Gastroesophageal sphincter (tissue), 4 donors: ENCODE data around the gene CPEB2. TPM values are rescaled to one million over a fixed set of nuclear protein-coding genes. Genes with fewer than 3 reads are reported as not detected.
"Not testable (repeated sequence)": the region's sequence is repeated elsewhere in the genome, so short reads cannot be mapped to it uniquely, and the experiment has no call there.

Experiments used
- ATAC-seq: fragments of 150-250 bp; one replicate; pipeline ENCODE4 v1.9.1; 2016; ENCODE audit warnings: mild to moderate bottlenecking, moderate library complexity
- H3K27ac ChIP-seq, 4 donors: fragments of 200-600 bp; sonication (generic) in 3 of 4; 1 replicate in 3 of 4; 2 replicates in 1 of 4; pipeline ENCODE4 v1.5.1; 2016 to 2019
- H3K27me3 ChIP-seq: fragments of 200-600 bp; sonication (generic); one replicate; pipeline ENCODE4 v1.5.1; 2019
- H3K36me3 ChIP-seq, 2 donors: fragments of 200-600 bp; sonication (generic); one replicate each; pipeline ENCODE4 v1.5.1; 2019; ENCODE audit warnings: control low read depth in 1 of 2
- H3K4me1 ChIP-seq, 3 donors: fragments of 200-600 bp; sonication (generic); 1 replicate in 2 of 3; 2 replicates in 1 of 3; pipeline ENCODE4 v1.5.1; 2016 to 2019; ENCODE audit warnings: control low read depth in 2 of 3
- H3K4me3 ChIP-seq, 2 donors: fragments of 200-600 bp; sonication (generic); one replicate each; pipeline ENCODE4 v1.5.1; 2019; ENCODE audit warnings: mild to moderate bottlenecking in 1 of 2, moderate library complexity in 1 of 2
- H3K9me3 ChIP-seq, 3 donors: fragments of 200-600 bp; sonication (generic); one replicate each; pipeline ENCODE4 v1.5.1; 2017 to 2019; ENCODE audit warnings: control low read depth in 2 of 3
- EP300 ChIP-seq: sonication (generic); formaldehyde crosslinking; IDR thresholded peaks from one replicate; pipeline ENCODE4 v1.6.1; 2017; ENCODE audit warnings: antibody characterized with exemption, mild to moderate bottlenecking
- POLR2A ChIP-seq, 2 donors: fragments of 450-650 bp; IDR thresholded peaks; one replicate each; pipeline ENCODE4 v1.6.1; 2017; ENCODE audit warnings: antibody characterized with exemption in 2 of 2, mild to moderate bottlenecking in 2 of 2, moderate library complexity in 1 of 2
- POLR2AphosphoS5 ChIP-seq: sonication (generic); formaldehyde crosslinking; IDR thresholded peaks from one replicate; pipeline ENCODE4 v1.6.1; 2017; ENCODE audit warnings: antibody characterized with exemption
- WGBS, 2 donors: methylation state at CpG; one replicate each; pipeline ENCODE4 v1.1.5; 2018; ENCODE audit warnings: low coverage in 1 of 2; 5-methylcytosine and 5-hydroxymethylcytosine counted together
- total RNA-seq, 4 donors: library from RNA; depleted of rRNA; stranded (reverse); fragments of >200 nt; gene quantifications; one replicate each; pipeline ENCODE4 v1.1.0, GENCODE V29; 2016
- TF ChIP-seq, protein P1 (sequence below), 4 experiments: fragments of 200-600 bp in 2 of 4; fragments of 450-650 bp in 2 of 4; sonication (generic) in 1 of 4; IDR thresholded peaks; one replicate each; pipeline ENCODE4 v1.5.1; 2017 to 2019; ENCODE audit warnings: antibody characterized with exemption in 4 of 4, mild to moderate bottlenecking in 2 of 4, moderate library complexity in 2 of 4

The CPEB2 gene
- total RNA-seq, 4 donors from 2014 or later = 21.9 to 34.4 (median 27.4) TPM

DNA sequence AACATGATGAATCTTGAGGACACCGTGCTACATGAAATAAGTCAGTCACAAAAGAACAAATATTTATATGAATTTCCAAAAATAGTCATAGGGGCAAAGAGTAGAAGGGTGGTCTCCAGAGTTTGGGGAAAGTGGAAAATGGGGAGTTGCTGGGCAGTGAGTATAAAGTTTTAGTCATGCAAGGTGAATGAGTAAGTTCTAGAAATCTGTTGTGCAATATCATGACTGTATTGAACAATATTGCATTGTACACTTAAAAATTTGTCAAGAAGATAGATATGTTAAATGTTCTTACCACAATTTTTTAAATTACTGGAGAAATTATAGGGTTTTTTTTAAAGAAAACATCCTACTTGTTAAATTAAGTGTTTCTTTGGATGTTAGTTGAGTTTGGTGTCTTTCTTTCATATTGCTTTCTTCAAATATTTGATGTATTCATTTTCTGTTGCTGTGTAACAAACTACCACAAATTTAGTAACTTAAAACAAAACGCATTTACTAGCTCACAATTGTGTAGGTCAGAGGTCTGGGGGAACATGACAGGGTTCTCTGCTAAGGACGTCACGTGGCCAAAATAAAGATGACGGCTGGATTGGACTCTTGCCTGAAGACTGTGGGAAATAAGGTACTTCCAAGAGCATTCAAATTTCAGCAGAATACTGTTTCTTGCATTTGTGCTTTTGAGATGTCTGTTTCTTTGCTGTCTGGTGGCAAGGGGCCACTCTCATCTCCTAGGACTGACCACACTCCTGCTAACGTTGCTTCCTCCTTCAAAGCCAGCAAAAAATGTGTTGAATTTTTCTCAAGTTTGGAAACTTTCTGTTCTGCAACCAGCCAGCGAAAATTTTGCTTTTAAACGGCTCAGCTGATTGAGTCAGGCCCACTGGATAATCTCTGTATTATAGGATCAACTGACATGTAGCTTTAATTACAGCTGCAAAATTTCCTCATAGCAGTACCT, 76.7 kb downstream of the CPEB2 start:
- no peak for ATAC-seq
- WGBS, 2 donors = 69 to 76% methylated on average over 8 of the region's 8 CpGs
- Histone ChIP-seq H3K4me3 (no peak overlapping the region), H3K36me3 (no peaks in the 10 kb centered on the region), H3K27ac (no peak overlapping the region), H3K4me1 (no peaks in the 10 kb centered on the region), H3K27me3 (no peaks in the 10 kb centered on the region), H3K9me3 (peaks cover 0 to 16% (median 0%) of the 10 kb centered on the region in 3 donors)
- TF ChIP-seq, protein P1, sequence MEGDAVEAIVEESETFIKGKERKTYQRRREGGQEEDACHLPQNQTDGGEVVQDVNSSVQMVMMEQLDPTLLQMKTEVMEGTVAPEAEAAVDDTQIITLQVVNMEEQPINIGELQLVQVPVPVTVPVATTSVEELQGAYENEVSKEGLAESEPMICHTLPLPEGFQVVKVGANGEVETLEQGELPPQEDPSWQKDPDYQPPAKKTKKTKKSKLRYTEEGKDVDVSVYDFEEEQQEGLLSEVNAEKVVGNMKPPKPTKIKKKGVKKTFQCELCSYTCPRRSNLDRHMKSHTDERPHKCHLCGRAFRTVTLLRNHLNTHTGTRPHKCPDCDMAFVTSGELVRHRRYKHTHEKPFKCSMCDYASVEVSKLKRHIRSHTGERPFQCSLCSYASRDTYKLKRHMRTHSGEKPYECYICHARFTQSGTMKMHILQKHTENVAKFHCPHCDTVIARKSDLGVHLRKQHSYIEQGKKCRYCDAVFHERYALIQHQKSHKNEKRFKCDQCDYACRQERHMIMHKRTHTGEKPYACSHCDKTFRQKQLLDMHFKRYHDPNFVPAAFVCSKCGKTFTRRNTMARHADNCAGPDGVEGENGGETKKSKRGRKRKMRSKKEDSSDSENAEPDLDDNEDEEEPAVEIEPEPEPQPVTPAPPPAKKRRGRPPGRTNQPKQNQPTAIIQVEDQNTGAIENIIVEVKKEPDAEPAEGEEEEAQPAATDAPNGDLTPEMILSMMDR (IDR thresholded peaks at IDR 0.05) = no peak
- no peak for TF ChIP-seq POLR2AphosphoS5
- TF ChIP-seq POLR2A (IDR thresholded peaks at IDR 0.05) = no peak
- TF ChIP-seq EP300 = no peak

DNA sequence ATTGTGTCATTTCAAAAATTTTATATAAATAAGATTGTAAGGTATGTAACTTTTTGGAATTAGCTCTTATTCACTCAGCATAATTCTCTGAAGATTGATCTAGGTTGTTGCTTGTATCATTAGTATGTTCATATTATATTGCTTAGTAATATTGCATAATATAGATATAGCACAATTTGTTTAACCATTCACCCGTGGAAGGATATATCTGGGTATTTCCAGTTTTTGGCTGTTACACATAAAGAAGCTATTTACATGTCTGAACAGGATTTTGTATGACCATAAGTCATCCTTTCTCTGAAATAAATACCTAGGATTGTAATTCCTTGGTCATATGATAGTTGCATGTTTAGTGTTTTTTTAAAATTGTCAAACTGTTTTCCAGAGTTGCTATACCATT, 82.5 kb downstream of the CPEB2 start:
- Histone ChIP-seq H3K4me3 (no peak overlapping the region), H3K4me1 (no peaks in the 10 kb centered on the region), H3K36me3 (no peaks in the 10 kb centered on the region), H3K9me3 (no peaks in the 10 kb centered on the region), H3K27ac (no peak overlapping the region), H3K27me3 (no peaks in the 10 kb centered on the region)
- no peak for ATAC-seq
- TF ChIP-seq POLR2A (IDR thresholded peaks at IDR 0.05) = no peak
- TF ChIP-seq EP300 = no peak
- no peak for TF ChIP-seq POLR2AphosphoS5
- WGBS, 2 donors = 94 to 100% methylated on average over 1 of the region's 1 CpG

DNA sequence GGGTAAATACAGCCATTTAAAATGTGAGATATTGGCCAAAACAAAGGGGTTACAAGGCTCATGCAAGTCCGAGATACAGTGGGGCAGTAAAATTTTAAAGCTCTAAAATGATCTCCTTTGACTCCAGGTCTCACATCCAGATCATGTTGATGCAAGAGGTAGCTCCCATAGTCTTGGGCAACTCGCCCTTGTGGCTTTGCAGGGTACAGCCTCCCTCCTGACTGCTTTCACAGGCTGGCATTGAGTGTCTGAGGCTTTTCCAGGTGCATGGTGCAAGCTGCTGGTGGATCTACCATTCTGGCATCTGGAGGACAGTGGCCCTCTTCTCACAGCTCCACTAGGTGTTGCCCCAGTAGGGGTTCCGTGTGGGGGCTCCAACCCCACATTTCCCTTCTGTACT, 83.5 kb downstream of the CPEB2 start:
- ATAC-seq, H3K9me3 ChIP-seq, H3K27me3 ChIP-seq, H3K4me3 ChIP-seq, H3K27ac ChIP-seq, H3K36me3 ChIP-seq, H3K4me1 ChIP-seq: not testable (repeated sequence)
- WGBS, 2 donors = 51 to 60% methylated on average over 1 to 2 of the region's 3 CpGs

DNA sequence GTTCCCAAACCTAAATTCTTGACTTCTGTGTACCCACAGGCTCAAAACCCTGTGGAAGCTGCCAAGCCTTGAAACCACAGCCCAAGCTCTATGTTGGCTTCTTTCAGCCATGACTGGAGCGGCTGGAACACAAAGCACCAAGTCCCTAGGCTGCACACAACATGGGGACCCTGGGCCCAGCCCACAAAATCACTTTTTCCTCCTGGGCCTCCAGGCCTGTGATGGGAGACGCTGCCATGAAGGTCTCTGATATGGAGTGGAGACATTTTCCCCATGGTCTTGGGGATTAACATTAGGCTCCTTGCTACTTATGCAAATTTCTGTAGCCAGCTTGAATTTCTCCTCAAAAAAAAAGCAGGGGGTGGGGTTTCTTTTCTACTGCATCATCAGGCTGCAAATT, 84.0 kb downstream of the CPEB2 start:
- H3K4me3 ChIP-seq, H3K9me3 ChIP-seq, H3K27me3 ChIP-seq, H3K4me1 ChIP-seq, H3K36me3 ChIP-seq, ATAC-seq, H3K27ac ChIP-seq: not testable (repeated sequence)
- WGBS, 2 donors = 100% methylated on average over 1 of the region's 2 CpGs; no CpG with 5 or more reads in 1 of the 2 donors

DNA sequence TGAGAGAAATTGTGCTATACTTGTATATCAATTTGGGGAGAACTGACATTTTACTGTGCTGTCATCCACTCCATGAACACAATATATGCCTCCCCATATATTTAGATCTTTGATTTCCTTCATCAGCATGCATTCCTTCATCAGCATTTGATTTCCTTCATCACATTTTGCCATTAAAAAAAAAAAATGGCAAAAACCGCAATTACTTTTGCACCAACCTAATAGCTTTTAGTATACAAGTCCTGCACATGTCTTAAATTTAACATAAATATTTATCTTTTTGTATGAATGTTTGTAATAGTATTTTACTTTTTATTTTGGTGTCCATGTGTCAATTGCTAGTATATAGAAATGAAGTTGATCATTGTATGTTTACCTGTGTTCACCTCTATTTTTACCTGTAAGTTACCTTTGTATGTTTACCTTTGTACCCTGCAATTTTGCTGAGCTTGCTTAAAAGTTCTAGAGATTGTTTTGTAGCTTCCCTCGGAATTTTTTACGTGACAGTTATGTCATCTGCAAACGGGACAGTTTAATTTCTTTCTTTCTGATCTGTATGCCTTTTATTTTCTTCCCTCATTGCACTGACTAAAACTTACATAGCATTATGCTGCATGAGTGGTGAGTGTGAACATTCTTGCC, 86.2 kb downstream of the CPEB2 start:
- Histone ChIP-seq H3K4me1 (no peaks in the 10 kb centered on the region), H3K9me3 (peaks cover 0 to 6% (median 0%) of the 10 kb centered on the region in 3 donors), H3K27me3 (no peaks in the 10 kb centered on the region), H3K4me3 (no peak overlapping the region), H3K27ac (no peak overlapping the region), H3K36me3 (no peaks in the 10 kb centered on the region)
- TF ChIP-seq, protein P1 (IDR thresholded peaks at IDR 0.05) = no peak
- TF ChIP-seq POLR2A (IDR thresholded peaks at IDR 0.05) = no peak
- TF ChIP-seq POLR2AphosphoS5 = no peak
- no peak for TF ChIP-seq EP300
- no peak for ATAC-seq
- WGBS, 2 donors = 76 to 89% methylated on average over 4 of the region's 4 CpGs

DNA sequence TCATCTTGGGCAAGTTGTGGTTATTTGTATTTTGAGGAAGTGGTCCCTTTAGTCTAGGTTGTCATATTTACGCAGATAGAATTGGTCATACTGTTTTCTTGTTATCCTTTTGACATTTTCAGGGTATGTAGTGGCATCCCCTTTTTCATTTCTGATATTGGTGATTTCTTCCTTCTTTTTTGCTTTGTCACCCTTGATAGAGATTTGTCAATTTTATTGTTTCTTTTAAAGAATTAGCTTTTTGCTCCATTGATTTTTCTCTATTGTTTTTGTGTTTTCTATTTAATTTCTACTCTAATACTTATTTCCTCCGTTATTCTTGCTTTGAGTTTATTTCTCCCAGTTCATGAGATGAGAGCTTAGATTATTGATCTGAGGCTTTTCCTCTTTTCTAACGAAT, 87.7 kb downstream of the CPEB2 start:
- TF ChIP-seq, protein P1 (IDR thresholded peaks at IDR 0.05) = no peak
- TF ChIP-seq EP300 (no peak), POLR2AphosphoS5 (no peak), POLR2A (IDR thresholded peaks at IDR 0.05) (no peak)
- H3K4me3 ChIP-seq = no peak overlapping the region
- no peak overlapping the region for H3K27ac ChIP-seq
- WGBS, 2 donors = 88 to 93% methylated on average over 3 of the region's 3 CpGs
- no peaks in the 10 kb centered on the region for H3K27me3 ChIP-seq
- H3K36me3 ChIP-seq = no peaks in the 10 kb centered on the region
- no peaks in the 10 kb centered on the region for H3K4me1 ChIP-seq
- peaks cover 0 to 6% (median 0%) of the 10 kb centered on the region in 3 donors for H3K9me3 ChIP-seq
- ATAC-seq = no peak
